Spleen (tissue), 11 donors: Measurements from ENCODE around the gene FGF19. TPM values are rescaled to one million over a fixed set of nuclear protein-coding genes. Genes with fewer than 3 reads are reported as not detected.
"Not testable (repeated sequence)": the region's sequence is repeated elsewhere in the genome, so short reads cannot be mapped to it uniquely, and the experiment has no call there.

Experiments used
- DNase-seq: peaks from one replicate; pipeline ENCODE4 v3.0.0-alpha.2; 2020
- H3K27ac ChIP-seq, 8 donors: fragments of 200-600 bp; sonication (generic) in 7 of 8; 1 replicate in 4 of 8; 2 replicates in 4 of 8; pipeline versions ENCODE4 v1.5.0 to v1.8.0; 2016 to 2021; ENCODE audit warnings: inconsistent platforms in 4 of 8, mild to moderate bottlenecking in 4 of 8, moderate library complexity in 1 of 8
- H3K27me3 ChIP-seq, 7 donors: fragments of 200-600 bp; sonication (generic) in 6 of 7; replicated peaks in 1 of 7; 1 replicate in 4 of 7; 2 replicates in 3 of 7; pipeline versions ENCODE4 v1.5.0 to v1.8.0; 2016 to 2021; ENCODE audit warnings: inconsistent platforms in 3 of 7, mild to moderate bottlenecking in 1 of 7
- H3K36me3 ChIP-seq, 6 donors: fragments of 200-600 bp; sonication (generic) in 5 of 6; 1 replicate in 4 of 6; 2 replicates in 2 of 6; pipeline versions ENCODE4 v1.5.0 to v1.8.0; 2016 to 2021; ENCODE audit warnings: inconsistent platforms in 2 of 6
- H3K4me1 ChIP-seq, 6 donors: fragments of 200-600 bp; sonication (generic) in 5 of 6; 1 replicate in 3 of 6; 2 replicates in 3 of 6; pipeline versions ENCODE4 v1.5.0 to v1.8.0; 2016 to 2021; ENCODE audit warnings: inconsistent platforms in 3 of 6
- H3K4me3 ChIP-seq, 8 donors: fragments of 200-600 bp; sonication (generic) in 7 of 8; 1 replicate in 4 of 8; 2 replicates in 4 of 8; pipeline versions ENCODE4 v1.5.0 to v1.8.0; 2016 to 2021; ENCODE audit warnings: inconsistent platforms in 4 of 8, mild to moderate bottlenecking in 4 of 8, moderate library complexity in 2 of 8
- H3K9me3 ChIP-seq, 8 donors: fragments of 200-600 bp; sonication (generic) in 7 of 8; 1 replicate in 4 of 8; 2 replicates in 4 of 8; pipeline versions ENCODE4 v1.5.0 to v1.8.0; 2016 to 2021; ENCODE audit warnings: inconsistent platforms in 4 of 8
- CTCF ChIP-seq, 11 experiments: fragments of 200-600 bp in 7 of 11; fragments of 450-650 bp in 4 of 11; sonication (generic) in 4 of 11; IDR thresholded peaks in 8 of 11; conservative IDR thresholded peaks in 3 of 11; 1 replicate in 7 of 11; 2 replicates in 4 of 11; pipeline versions ENCODE4 v1.4.0 to v1.8.0; 2016 to 2021; ENCODE audit warnings: antibody characterized with exemption in 11 of 11, inconsistent platforms in 4 of 11, mild to moderate bottlenecking in 1 of 11
- POLR2A ChIP-seq, 3 donors: fragments of 450-650 bp; IDR thresholded peaks; one replicate each; pipeline ENCODE4 v1.5.1; 2017; ENCODE audit warnings: antibody characterized with exemption in 3 of 3, mild to moderate bottlenecking in 1 of 3
- POLR2AphosphoS5 ChIP-seq, 3 donors: sonication (generic); formaldehyde crosslinking; IDR thresholded peaks; one replicate each; pipeline ENCODE4 v1.5.1; 2017; ENCODE audit warnings: antibody characterized with exemption in 3 of 3
- WGBS, 5 donors: extraction: QIAGEN DNeasy Blood & Tissue Kit in 3 of 5; methylation state at CpG; one replicate each; pipeline versions ENCODE4 v1.1.5 to v1.1.7; 2013 to 2018; 5-methylcytosine and 5-hydroxymethylcytosine counted together
- intact Hi-C: fragments of 100-400 bp; cut with DNase I; formaldehyde crosslinking; loops from one replicate; pipeline ENCODE4 v1.15.0; 2023; ENCODE audit warnings: low total_unique reads
- polyA plus RNA-seq, 3 donors: library from polyadenylated mRNA; stranded (reverse); fragments of 200-250 nt; gene quantifications; one replicate each; pipeline ENCODE4 v1.2.1, GENCODE V29; 2013
- total RNA-seq, 7 donors: library from RNA; depleted of rRNA in 3 of 7; stranded (reverse); fragments of >200 nt in 3 of 7; fragmentation: NEBNext Ultra II Directional in 4 of 7; extraction: Animal tissue kit (Norgen Biotek cat#: 25700) in 4 of 7; gene quantifications; one replicate each; pipeline versions ENCODE4 v1.1.0 to v1.2.1, GENCODE V29; 2016 to 2021
- donor health status: healthy with polysubstance abuse.
- donor health status: DM: no; HTN: no; CAD: no; lungs with moderate emphysema.
- donor health status: DM: no; HTN: no; CAD: no.
- donor health status: Bipolar disorder and iron deficiency.
- donor health status: healthy.
- donor health status: DM: no; HTN: no; CAD: no.
- donor health status: DM: yes; HTN: yes; CAD: no.

FGF19 gene
- total and polyA plus RNA-seq, 10 donors: not detected

GRCh38 chr11:69694781-69695180, 9.0 kb downstream of the FGF19 start:
- intact Hi-C loops: no loop called here
- Histone ChIP-seq H3K9me3 (peaks cover 0 to 8% (median 0%) of the 10 kb centered on the region in 8 donors), H3K4me3 (no peak overlapping the region), H3K27me3 (peaks cover 0 to 96% (median 20%) of the 10 kb centered on the region in 7 donors), H3K4me1 (peaks cover 0 to 7% (median 0%) of the 10 kb centered on the region in 6 donors), H3K27ac (no peak overlapping the region), H3K36me3 (no peaks in the 10 kb centered on the region)
- DNase-seq: peak; percentile 55
- TF ChIP-seq CTCF (IDR thresholded peaks at IDR 0.05 in 8 of 11, conservative IDR thresholded peaks at IDR 0.05 in 3 of 11) (no peak), POLR2AphosphoS5 (IDR thresholded peaks at IDR 0.05) (no peak), POLR2A (IDR thresholded peaks at IDR 0.05) (no peak)
- WGBS, 5 donors: 74 to 90% (median 79%) methylated on average over 10 of the region's 10 CpGs

GRCh38 chr11:69692422-69692821, 11.4 kb downstream of the FGF19 start:
- peaks cover 0 to 8% (median 0%) of the 10 kb centered on the region in 8 donors for H3K9me3 ChIP-seq
- no peaks in the 10 kb centered on the region for H3K4me1 ChIP-seq
- H3K4me3 ChIP-seq: no peak overlapping the region
- intact Hi-C loops: no loop called here
- no peak overlapping the region for H3K27ac ChIP-seq
- H3K36me3 ChIP-seq: no peaks in the 10 kb centered on the region
- TF ChIP-seq POLR2A (IDR thresholded peaks at IDR 0.05) (no peak), POLR2AphosphoS5 (IDR thresholded peaks at IDR 0.05) (no peak), CTCF (IDR thresholded peaks at IDR 0.05 in 8 of 11, conservative IDR thresholded peaks at IDR 0.05 in 3 of 11) (no peak)
- DNase-seq: no peak
- H3K27me3 ChIP-seq: peaks cover 0 to 88% (median 0%) of the 10 kb centered on the region in 7 donors

GRCh38 chr11:69691463-69691862, 12.4 kb downstream of the FGF19 start:
- H3K9me3 ChIP-seq: peaks cover 0 to 8% (median 0%) of the 10 kb centered on the region in 8 donors
- intact Hi-C loops: no loop called here
- TF ChIP-seq CTCF (IDR thresholded peaks at IDR 0.05 in 8 of 11, conservative IDR thresholded peaks at IDR 0.05 in 3 of 11): no peak
- TF ChIP-seq POLR2AphosphoS5 (IDR thresholded peaks at IDR 0.05): no peak
- no peak for TF ChIP-seq POLR2A (IDR thresholded peaks at IDR 0.05)
- H3K27me3 ChIP-seq: peaks cover 0 to 88% (median 6%) of the 10 kb centered on the region in 7 donors
- no peaks in the 10 kb centered on the region for H3K36me3 ChIP-seq
- no peak overlapping the region for H3K4me3 ChIP-seq
- H3K4me1 ChIP-seq: no peaks in the 10 kb centered on the region
- 74 to 84% (median 83%) methylated on average over 2 of the region's 2 CpGs for WGBS, 5 donors
- no peak overlapping the region for H3K27ac ChIP-seq
- DNase-seq: peak; percentile 7

- intact Hi-C loops: loop anchor here (5.0 kb wide), 2 partner anchors 198 to 508 kb away; no protein-coding TSS in a partner anchor
- H3K27ac ChIP-seq: no peak overlapping the region
- no peak overlapping the region for H3K4me3 ChIP-seq
- H3K4me1 ChIP-seq: peaks cover 0 to 11% (median 9%) of the 10 kb centered on the region in 6 donors
- H3K9me3 ChIP-seq: peaks cover 0 to 8% (median 0%) of the 10 kb centered on the region in 8 donors
- H3K36me3 ChIP-seq: no peaks in the 10 kb centered on the region
- H3K27me3 ChIP-seq: peaks cover 0 to 88% (median 15%) of the 10 kb centered on the region in 7 donors
- DNase-seq: no peak
- no peak for TF ChIP-seq POLR2A (IDR thresholded peaks at IDR 0.05)
- TF ChIP-seq POLR2AphosphoS5 (IDR thresholded peaks at IDR 0.05): no peak
- TF ChIP-seq CTCF (IDR thresholded peaks at IDR 0.05 in 8 of 11, conservative IDR thresholded peaks at IDR 0.05 in 3 of 11): no peak
- 82 to 89% (median 86%) methylated on average over 5 of the region's 5 CpGs for WGBS, 5 donors
Measured at GRCh38 chr11:69689484-69690319, 14.1 kb downstream of the FGF19 start.

- peaks cover 0 to 11% (median 9%) of the 10 kb centered on the region in 6 donors for H3K4me1 ChIP-seq
- H3K27me3 ChIP-seq: peaks cover 0 to 74% (median 15%) of the 10 kb centered on the region in 7 donors
- intact Hi-C loops: loop anchor here (5.0 kb wide), 2 partner anchors 199 to 509 kb away; no protein-coding TSS in a partner anchor
- WGBS, 5 donors: 55 to 66% (median 66%) methylated on average over 5 of the region's 5 CpGs
- not testable (repeated sequence) for H3K27ac ChIP-seq, H3K9me3 ChIP-seq, H3K36me3 ChIP-seq, DNase-seq, H3K4me3 ChIP-seq
Measured at GRCh38 chr11:69687969-69688771, 15.7 kb downstream of the FGF19 start.
